GM21529 (cell line): ENCODE results near the gene DIPK1A.
"Not testable (repeated sequence)": the region's sequence is repeated elsewhere in the genome, so short reads cannot be mapped to it uniquely, and the experiment has no call there.

Experiments
- ATAC-seq: cut with Tn5 transposase; IDR thresholded peaks from one replicate; pipeline ENCODE4 v1.9.1; 2021; ENCODE audit not compliant: unreplicated experiment

DIPK1A gene

GRCh38 chr1:92921031-92922023 lies 39.9 kb downstream of the DIPK1A start:
- ATAC-seq: no peak

- no peak for ATAC-seq
Observed at GRCh38 chr1:92916899-92917298, 44.4 kb downstream of the DIPK1A start.

- ATAC-seq: no peak
Observed at GRCh38 chr1:92915547-92915946, 45.7 kb downstream of the DIPK1A start.

- no peak for ATAC-seq
Observed at GRCh38 chr1:92913093-92913819, 48.0 kb downstream of the DIPK1A start.

GRCh38 chr1:92910081-92910480 lies 51.2 kb downstream of the DIPK1A start:
- ATAC-seq: no peak

- ATAC-seq: no peak
Observed at GRCh38 chr1:92909321-92909720, 51.9 kb downstream of the DIPK1A start.

- ATAC-seq: no peak
Observed at GRCh38 chr1:92907949-92908684, 53.1 kb downstream of the DIPK1A start.

GRCh38 chr1:92903765-92904164 lies 57.5 kb downstream of the DIPK1A start:
- ATAC-seq: no peak

- ATAC-seq: no peak
Observed at GRCh38 chr1:92902406-92902744, 58.9 kb downstream of the DIPK1A start.

- no peak for ATAC-seq
Observed at GRCh38 chr1:92901699-92902405, 59.4 kb downstream of the DIPK1A start.

- no peak for ATAC-seq
Observed at GRCh38 chr1:92901126-92901525, 60.1 kb downstream of the DIPK1A start.

- no peak for ATAC-seq
Observed at GRCh38 chr1:92900539-92900938, 60.7 kb downstream of the DIPK1A start.

GRCh38 chr1:92899780-92900179 lies 61.5 kb downstream of the DIPK1A start:
- ATAC-seq: no peak

- ATAC-seq: not testable (repeated sequence)
Observed at GRCh38 chr1:92898053-92898452, 63.2 kb downstream of the DIPK1A start.

- no peak for ATAC-seq
Observed at GRCh38 chr1:92887465-92887864, 73.8 kb downstream of the DIPK1A start.

- ATAC-seq: no peak
Observed at GRCh38 chr1:92886886-92887419, 74.3 kb downstream of the DIPK1A start.

- no peak for ATAC-seq
Observed at GRCh38 chr1:92884195-92884594, 77.1 kb downstream of the DIPK1A start.

- no peak for ATAC-seq
Observed at GRCh38 chr1:92883297-92883696, 78.0 kb downstream of the DIPK1A start.

GRCh38 chr1:92882819-92883218 lies 78.4 kb downstream of the DIPK1A start:
- ATAC-seq: no peak

- no peak for ATAC-seq
Observed at GRCh38 chr1:92881391-92881790, 79.9 kb downstream of the DIPK1A start.
